Measurements from ENCODE around the gene SMYD3.

GRCh38 chr1:246166841-246167240, 340.2 kb downstream of the SMYD3 start:
- TF ChIP-seq, protein P1, sequence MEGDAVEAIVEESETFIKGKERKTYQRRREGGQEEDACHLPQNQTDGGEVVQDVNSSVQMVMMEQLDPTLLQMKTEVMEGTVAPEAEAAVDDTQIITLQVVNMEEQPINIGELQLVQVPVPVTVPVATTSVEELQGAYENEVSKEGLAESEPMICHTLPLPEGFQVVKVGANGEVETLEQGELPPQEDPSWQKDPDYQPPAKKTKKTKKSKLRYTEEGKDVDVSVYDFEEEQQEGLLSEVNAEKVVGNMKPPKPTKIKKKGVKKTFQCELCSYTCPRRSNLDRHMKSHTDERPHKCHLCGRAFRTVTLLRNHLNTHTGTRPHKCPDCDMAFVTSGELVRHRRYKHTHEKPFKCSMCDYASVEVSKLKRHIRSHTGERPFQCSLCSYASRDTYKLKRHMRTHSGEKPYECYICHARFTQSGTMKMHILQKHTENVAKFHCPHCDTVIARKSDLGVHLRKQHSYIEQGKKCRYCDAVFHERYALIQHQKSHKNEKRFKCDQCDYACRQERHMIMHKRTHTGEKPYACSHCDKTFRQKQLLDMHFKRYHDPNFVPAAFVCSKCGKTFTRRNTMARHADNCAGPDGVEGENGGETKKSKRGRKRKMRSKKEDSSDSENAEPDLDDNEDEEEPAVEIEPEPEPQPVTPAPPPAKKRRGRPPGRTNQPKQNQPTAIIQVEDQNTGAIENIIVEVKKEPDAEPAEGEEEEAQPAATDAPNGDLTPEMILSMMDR (IDR thresholded peaks at IDR 0.05), result no peak
- TF ChIP-seq POLR2A (IDR thresholded peaks at IDR 0.05), result no peak

All from heart left ventricle (tissue), 13 donors.